ENCODE data around the gene YEATS4.
A peak's percentile ranks its signal among the peaks of the same experiment; 100 is the strongest.

The YEATS4 gene

GRCh38 chr12:69428351-69429073, 69.0 kb downstream of the YEATS4 start:
- peak; percentile 36 for DNase-seq (ENCODE audit: low read depth)
- no peak for TF ChIP-seq CTCF (IDR thresholded peaks at IDR 0.05; ENCODE audit: low read length, missing control alignments)
- no peak overlapping the region for H3K4me3 ChIP-seq (replicated peaks; ENCODE audit: low read depth, low read length)

- DNase-seq (ENCODE audit: low read depth) = no peak
- no peak for TF ChIP-seq CTCF (IDR thresholded peaks at IDR 0.05; ENCODE audit: low read length, missing control alignments)
- no peak overlapping the region for H3K4me3 ChIP-seq (replicated peaks; ENCODE audit: low read depth, low read length)
These were observed 71.5 kb downstream of the YEATS4 start for GRCh38 chr12:69430942-69431590.

GRCh38 chr12:69431591-69432222, 72.2 kb downstream of the YEATS4 start:
- no peak for DNase-seq (ENCODE audit: low read depth)
- no peak overlapping the region for H3K4me3 ChIP-seq (replicated peaks; ENCODE audit: low read depth, low read length)
- TF ChIP-seq CTCF (IDR thresholded peaks at IDR 0.05; ENCODE audit: low read length, missing control alignments) = no peak

- TF ChIP-seq CTCF (IDR thresholded peaks at IDR 0.05; ENCODE audit: low read length, missing control alignments) = no peak
- DNase-seq (ENCODE audit: low read depth) = no peak
- no peak overlapping the region for H3K4me3 ChIP-seq (replicated peaks; ENCODE audit: low read depth, low read length)
These were observed 74.1 kb downstream of the YEATS4 start for GRCh38 chr12:69433653-69434052.

- no peak overlapping the region for H3K4me3 ChIP-seq (replicated peaks; ENCODE audit: low read depth, low read length)
- TF ChIP-seq CTCF (IDR thresholded peaks at IDR 0.05; ENCODE audit: low read length, missing control alignments) = no peak
- DNase-seq (ENCODE audit: low read depth) = peak; percentile 59
These were observed 76.1 kb downstream of the YEATS4 start for GRCh38 chr12:69435644-69436043.

GRCh38 chr12:69437073-69437472, 77.5 kb downstream of the YEATS4 start:
- DNase-seq (ENCODE audit: low read depth) = no peak
- no peak for TF ChIP-seq CTCF (IDR thresholded peaks at IDR 0.05; ENCODE audit: low read length, missing control alignments)
- H3K4me3 ChIP-seq (replicated peaks; ENCODE audit: low read depth, low read length) = no peak overlapping the region

Data from fibroblast of pulmonary artery (primary cell).